Right renal pelvis (tissue), 4 donors: ENCODE results near the gene B3GALT4. TPM values are rescaled to one million over a fixed set of nuclear protein-coding genes. Genes with fewer than 3 reads are reported as not detected.

Experiments used
- DNase-seq, 4 donors: peaks; one replicate each; pipeline ENCODE4 v3.0.0-alpha.2; 2013; ENCODE audit warnings: low read depth in 4 of 4, low spot score in 3 of 4, missing footprints in 1 of 4
- polyA plus RNA-seq, 4 donors: library from polyadenylated mRNA; unstranded; fragments of 120-200 nt; gene quantifications; one replicate each; pipeline ENCODE4 v1.2.1, GENCODE V29; 2013; ENCODE audit not compliant: insufficient read length in 4 of 4

The B3GALT4 gene
- polyA plus RNA-seq, 4 donors = 4.2 to 5.8 (median 4.6) TPM

DNA sequence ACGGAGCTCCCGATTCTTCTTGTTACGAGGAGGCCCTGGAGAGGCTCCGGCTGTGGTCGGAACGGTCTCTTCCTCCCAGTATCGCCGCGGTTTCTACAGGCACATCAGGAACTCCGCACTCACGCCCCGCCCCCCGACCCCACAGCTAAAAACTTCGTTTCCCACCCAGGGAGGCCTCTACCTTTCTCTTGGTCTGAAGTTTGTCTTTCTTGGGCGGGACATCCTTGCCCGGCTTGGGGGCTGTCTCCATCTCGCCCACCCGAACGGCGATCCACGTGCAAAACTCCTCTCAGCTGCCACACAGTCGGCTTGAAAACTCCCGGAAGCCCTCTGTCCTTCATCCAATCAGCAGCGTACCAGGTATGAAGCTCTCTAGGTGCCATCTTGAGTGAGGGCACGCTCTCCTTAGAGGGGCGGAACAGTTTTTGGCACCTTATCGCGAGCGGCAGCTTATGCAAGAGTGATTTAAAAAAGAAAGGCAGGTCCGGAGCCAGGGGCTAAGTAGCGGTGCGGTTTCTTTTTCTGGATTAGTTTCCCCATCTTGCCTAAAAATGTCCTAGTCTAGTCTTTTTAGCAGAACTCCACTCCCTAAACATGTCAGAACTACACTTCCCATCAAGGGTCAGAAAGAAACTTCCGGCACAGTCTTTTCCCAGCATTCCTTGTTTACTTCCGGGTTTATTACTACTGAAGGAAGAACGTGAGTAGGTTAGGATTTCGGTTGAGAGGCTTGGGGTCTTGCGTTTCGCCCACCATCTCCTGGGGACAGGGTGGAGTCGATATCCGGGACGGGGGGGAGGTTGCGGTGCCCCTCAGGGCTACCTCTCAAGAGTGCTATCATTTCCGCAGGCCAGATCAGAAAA, 12.2 kb downstream of the B3GALT4 start, which contains the start of the genes PFDN6 and WDR46:
PFDN6 (plus strand) TSS at position 681 of the 863 bp plus-strand sequence. CDS start 256 bp downstream, outside the sequence.
WDR46 (minus strand) TSS at position 319 of the 863 bp plus-strand sequence; CDS start at position 250, 69 bp downstream.
- peak; percentile 81 to 89 (median 85) for DNase-seq

DNA sequence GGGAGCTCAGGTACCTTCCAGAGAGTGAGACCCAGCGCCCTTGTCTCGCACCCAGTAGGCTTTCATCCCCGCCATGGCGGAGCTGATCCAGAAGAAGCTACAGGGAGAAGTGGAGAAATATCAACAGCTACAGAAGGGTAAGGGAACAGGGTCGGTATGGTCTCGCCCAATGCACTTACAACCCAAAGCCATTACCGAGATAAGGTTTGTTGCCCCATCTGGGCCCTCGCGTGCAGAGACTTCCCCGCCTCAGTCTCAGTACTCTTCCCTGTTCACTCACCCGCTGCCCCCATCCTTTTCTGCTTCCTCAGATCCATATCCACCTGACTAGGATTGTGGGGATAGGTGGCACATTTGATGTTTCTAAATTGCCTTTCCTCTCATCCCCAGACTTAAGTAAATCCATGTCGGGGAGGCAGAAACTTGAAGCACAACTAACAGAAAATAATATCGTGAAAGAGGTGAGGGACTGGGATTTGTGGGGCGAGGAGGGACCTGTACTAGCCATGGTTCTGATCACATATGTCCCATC, 12.9 kb downstream of the B3GALT4 start:
- DNase-seq = no peak

DNA sequence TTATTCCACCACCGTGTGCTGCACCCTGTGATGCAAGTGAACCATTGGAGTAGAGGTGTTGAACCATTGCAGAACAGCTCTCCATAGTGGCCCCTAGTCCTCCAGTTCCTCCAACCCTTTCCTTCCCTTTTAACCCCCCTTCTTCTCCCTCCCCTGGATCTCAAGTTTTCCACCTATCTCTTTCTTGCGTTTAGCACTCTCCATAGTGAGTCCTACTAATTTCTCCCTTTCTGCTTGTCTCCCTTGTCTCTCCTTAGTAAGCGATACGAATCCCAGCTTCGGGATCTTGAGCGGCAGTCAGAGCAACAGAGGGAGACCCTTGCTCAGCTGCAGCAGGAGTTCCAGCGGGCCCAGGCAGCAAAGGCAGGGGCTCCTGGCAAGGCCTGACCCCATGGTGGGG, 13.5 kb downstream of the B3GALT4 start:
- DNase-seq = no peak

- DNase-seq = no peak
Observed at GRCh38 chr6:33292996-33293682, 16.2 kb downstream of the B3GALT4 start.

DNA sequence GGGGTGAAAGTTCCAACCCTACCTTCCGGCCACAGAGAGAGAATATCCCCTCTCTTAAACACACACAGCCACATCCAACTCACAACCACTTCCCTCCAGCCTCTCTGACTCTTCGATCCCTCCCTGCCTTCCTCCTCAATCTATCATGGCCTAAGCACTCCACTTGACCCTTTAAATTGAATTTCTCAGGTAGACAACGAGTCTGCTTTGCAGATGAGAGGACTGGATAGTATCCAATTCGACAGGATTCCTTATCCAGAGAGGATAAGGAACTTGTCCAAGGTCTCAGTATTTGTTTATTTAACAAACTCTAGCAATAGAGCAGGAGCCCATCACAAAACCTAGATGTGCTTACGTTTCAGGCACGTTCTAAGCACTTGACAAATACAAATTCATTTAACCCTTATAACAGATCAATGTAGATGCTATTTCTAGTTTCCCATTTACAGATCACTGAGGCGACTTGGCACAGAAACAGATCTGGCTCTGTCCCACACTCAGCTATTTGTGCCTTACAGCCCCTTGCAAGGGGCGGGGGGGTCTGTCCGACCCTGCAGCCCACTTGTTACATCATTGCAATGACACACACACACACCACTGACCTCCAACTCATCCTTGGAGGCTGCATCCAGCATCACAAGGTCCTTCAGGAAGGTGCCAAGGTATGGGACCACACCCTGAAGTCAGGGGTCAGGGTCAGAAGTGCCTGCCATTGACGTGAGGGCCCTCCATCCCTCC, 17.3 kb downstream of the B3GALT4 start:
- no peak for DNase-seq

DNA sequence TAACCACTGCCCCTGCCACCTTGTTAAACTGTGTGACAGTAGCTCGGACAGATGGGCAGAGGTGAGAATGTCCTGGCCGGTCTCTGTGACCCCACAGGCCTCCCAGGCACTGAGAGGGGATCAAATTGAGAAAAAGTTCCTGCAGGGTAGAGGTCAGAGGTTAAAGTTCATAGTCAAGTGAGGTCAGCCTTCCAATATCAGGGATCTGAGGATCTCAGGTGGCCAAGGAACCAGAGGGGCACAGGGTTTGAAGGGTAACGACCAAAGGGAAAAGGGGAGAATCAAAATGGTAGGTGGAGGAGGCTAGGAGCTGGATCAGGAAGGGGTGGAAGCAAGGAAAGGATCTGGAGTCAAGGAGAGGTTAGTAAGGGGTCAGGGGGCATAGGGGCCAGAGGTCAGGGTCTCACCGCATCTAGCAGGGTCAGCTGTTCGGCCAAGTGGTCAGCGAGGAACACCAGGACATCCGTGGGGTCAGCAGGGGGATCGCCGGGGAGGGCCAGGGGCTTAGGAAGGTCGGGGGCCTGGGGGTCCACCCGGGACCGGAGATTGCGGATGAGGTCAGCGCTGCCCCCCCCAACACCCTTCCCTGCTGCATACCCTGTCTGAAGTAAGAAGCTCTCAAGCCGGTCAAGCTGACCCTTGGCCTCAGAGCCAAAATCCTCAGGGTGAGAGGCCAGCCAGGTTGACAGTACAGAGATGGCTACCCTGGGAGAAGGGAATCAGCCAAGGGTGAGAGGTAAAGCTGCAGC, 18.9 kb downstream of the B3GALT4 start:
- no peak for DNase-seq

DNA sequence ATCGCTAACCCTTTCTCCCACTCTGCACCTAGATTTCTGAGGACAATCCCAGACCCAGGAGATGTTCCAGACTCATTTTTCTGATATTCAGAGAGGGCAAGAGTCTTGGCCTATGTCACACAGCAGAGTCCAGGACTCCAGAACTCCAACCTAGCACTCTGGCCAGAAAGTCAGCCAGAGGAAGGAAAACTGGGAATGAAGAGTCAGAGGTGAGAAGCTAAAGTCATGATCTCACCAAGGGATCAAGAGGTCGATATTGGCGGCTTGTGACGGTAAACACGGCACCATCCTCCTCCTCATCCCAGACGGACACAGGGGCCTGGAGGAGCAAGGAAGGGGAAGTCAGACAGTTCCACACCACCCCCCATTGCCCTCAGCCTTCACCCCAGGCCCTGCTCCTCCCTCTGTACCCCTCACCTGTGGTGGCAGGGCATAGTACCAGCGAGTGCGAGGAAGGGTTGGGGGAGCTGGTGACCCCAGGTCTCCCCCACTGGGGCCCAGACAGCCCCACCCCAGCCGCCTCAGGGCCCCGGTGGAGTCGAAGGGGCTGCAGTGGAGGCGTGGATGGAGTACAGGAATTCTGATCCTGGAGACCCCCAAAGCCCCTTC, 20.0 kb downstream of the B3GALT4 start:
- DNase-seq = no peak

GRCh38 chr6:33297406-33297955, 20.6 kb downstream of the B3GALT4 start:
- DNase-seq = no peak

- peak in 1 of 4 donors; percentile 48 for DNase-seq
Observed at GRCh38 chr6:33297956-33298772, 21.2 kb downstream of the B3GALT4 start.

- DNase-seq = no peak
Observed at GRCh38 chr6:33298773-33299236, 21.9 kb downstream of the B3GALT4 start, which contains the start of gene RGL2. Gene RGL2 (minus strand): TSS chr6:33298942. CDS start chr6:33298610, 332 bp downstream.

DNA sequence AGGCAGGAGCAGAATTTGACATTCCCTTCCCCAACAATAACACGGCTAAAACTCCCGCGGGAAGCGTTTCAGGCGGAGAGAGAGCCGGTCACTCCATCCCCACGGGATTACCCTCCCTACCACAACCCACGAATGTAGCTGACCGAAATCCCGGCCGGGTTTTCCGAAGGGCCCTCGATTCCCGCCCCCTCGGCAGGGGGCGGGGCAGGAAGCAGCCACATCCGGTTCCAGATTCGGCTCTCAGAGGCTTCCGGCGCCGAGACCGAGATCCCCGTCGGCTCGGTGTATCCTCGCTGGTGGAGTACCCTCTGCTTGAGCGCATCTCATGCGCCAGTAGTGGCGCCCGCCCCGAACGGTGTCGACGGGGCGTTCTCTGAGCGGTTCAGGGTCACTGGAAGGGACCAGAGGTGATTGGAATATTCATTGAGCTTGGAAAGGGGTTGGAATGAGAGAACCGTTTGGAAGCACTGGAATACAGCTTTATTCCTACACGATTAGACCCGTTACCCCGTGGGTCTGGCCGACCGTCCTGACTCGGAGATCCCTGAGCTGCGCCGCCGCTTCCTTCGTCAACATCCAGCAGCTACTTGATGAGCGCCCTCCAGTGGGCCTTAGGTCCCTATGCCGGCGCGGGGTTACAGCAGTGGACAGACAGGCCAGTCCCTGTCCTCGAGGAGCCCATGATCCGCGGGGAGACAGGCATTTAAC, 22.5 kb downstream of the B3GALT4 start:
- peak in 2 of 4 donors; percentile 84 to 88 for DNase-seq

DNA sequence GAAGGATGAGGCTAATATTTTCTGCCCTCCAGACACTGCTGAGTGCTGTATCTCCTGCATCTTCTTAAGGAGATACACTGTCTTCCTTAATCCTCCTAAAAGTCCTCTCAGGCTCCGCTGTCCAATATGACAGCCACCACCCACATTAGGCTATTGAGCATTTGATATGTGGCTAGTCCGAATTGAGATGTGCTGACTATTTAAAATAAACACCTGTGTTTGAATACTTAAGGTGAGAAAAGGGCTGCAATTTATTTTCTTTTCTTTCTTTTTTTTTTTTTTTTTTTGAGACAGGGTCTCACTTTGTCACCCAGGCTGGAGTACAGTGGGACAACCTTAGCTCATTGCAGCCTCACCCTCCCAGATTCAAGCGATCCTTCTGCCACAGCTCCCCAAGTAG, 25.0 kb downstream of the B3GALT4 start:
- no peak for DNase-seq

- DNase-seq = no peak
Observed at GRCh38 chr6:33304216-33304615, 27.3 kb downstream of the B3GALT4 start.

- DNase-seq = no peak
Observed at GRCh38 chr6:33305052-33305451, 28.1 kb downstream of the B3GALT4 start.

- no peak for DNase-seq
Observed at GRCh38 chr6:33306356-33306755, 29.4 kb downstream of the B3GALT4 start.

- no peak for DNase-seq
Observed at GRCh38 chr6:33312361-33313104, 35.6 kb downstream of the B3GALT4 start.
